ACHN (cell line): Measurements from ENCODE around the gene SLC7A14.

Source experiments
- DNase-seq: peaks from one replicate; pipeline ENCODE4 v3.0.0-alpha.2; 2015
- in situ Hi-C: cut with HindIII; loops from 2 replicates; pipeline ENCODE4 v1.10.0; 2017; ENCODE audit warnings: low sequenced_read_pairs, low pct_ligation_motif_present, low pct_unique_long_range_greater_than_20kb

The SLC7A14 gene

DNA sequence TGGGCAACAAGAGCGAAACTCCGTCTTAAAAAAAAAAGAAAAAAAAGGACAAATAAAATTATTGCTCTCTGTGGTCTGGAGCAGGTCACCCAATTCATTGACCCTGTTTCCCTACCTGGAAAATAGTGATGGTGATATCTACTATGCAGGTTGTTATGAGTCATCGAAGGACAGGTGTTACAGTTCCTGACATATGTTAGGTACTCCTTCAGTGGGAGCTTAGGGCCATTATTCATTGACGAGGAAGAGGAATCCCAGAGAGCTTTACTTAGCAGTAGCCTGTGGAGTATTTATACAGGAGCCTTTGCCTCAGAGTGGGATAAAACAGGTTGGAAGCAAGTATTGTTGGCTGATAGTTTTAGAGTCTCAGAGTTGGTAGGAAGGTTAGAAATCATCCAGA, 74.5 kb downstream of the SLC7A14 start:
- in situ Hi-C loops = no loop called here
- DNase-seq = no peak

GRCh38 chr3:170508839-170509238, 77.0 kb downstream of the SLC7A14 start:
- in situ Hi-C loops = no loop called here
- DNase-seq = no peak

GRCh38 chr3:170508291-170508690, 77.6 kb downstream of the SLC7A14 start:
- DNase-seq = no peak
- in situ Hi-C loops = no loop called here

DNA sequence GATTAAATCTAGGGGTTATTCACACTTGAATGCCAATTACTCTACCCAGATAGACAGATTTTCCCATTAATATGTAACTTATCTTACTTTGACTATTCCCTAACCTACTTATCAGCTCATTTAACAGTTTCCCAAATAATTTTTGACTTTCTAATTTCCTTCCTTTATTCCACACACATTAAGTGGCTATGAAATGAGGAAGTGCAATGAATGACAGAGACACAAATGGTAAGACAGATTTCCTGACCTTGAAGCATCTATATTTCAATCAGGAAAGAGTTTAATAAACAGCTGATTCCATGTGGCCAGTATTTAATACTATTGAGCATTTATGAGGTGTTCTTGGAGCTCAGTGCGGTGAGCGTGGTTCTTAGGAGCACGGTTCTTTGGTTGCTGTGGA, 78.8 kb downstream of the SLC7A14 start:
- peak; percentile 2 for DNase-seq
- in situ Hi-C loops = no loop called here

- in situ Hi-C loops = no loop called here
- peak; percentile 60 for DNase-seq
Observed at GRCh38 chr3:170506556-170506955, 79.3 kb downstream of the SLC7A14 start.

DNA sequence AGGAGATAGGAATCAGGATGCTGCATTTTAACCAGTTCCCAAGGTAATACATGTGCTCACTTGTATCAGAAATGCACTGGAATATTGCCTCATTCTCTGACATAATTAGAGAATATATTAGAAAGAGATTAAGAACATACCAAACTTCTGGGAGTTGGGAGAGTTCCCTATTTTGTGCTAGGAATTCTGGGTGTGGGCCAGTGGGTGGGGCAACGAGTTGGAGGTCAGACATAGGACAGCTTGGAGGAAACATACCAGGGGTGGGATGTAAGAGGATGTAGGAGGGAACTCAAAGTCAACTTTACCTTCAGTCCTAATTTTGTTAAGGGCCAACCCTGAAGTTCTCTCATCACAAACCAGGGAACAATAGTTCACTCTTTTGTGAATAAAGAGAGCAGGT, 83.6 kb downstream of the SLC7A14 start:
- in situ Hi-C loops = no loop called here
- no peak for DNase-seq

DNA sequence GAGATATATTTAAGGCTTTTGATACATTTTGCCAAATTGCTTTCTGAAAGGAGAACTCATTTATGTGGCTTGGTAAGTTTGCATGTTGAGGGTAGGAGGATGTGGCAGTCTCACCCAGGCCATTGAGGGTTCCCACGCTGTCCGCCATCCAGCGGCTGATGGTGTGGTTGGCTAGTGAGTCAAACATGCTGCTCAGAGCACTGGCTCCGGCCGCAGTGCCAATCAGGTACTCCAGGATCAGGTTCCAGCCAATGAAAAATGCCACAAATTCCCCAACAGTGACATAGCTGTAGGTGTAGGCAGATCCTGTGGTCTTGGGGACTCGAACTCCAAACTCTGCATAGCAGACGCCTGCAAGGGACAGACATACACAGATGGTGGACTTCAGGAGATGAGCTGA, 84.9 kb downstream of the SLC7A14 start:
- in situ Hi-C loops = no loop called here
- no peak for DNase-seq

GRCh38 chr3:170500462-170500861, 85.4 kb downstream of the SLC7A14 start:
- in situ Hi-C loops = no loop called here

DNA sequence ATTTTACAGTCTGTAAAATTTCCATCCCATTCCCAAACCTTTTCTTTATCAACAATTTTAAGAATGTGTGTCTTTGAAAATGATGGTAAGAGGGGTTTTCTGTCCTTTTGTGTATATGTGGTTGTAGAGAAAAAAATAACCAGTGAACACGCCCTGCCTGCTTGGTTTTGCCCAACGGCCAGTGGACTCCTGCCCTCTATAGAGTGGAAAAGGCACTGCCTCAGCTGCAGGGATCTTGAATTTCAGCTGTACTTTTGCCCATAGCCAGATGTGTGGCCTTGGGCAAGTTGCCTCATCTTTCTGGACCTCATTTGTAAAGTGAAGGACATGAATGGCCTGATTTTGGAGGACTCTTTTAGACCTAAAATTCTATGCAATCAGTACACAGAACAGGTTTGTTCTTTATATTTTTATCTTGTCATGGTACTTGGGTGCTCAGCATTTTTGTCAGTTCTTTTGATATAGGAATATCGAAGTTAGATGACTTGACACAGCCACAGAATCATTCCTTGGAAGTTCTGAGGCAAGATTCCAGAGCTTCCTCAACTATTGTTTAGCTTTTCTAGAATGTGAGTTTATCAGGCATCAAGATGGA, 86.2 kb downstream of the SLC7A14 start:
- in situ Hi-C loops = no loop called here
- peak; percentile 39 for DNase-seq

More at GRCh38 chr3:170500462-170500861, 85.4 kb downstream of the SLC7A14 start:
- no peak for DNase-seq

- DNase-seq = no peak
- in situ Hi-C loops = no loop called here
Observed at GRCh38 chr3:170497207-170498095, 88.4 kb downstream of the SLC7A14 start.

GRCh38 chr3:170496868-170497140, 89.1 kb downstream of the SLC7A14 start:
- in situ Hi-C loops = no loop called here

DNA sequence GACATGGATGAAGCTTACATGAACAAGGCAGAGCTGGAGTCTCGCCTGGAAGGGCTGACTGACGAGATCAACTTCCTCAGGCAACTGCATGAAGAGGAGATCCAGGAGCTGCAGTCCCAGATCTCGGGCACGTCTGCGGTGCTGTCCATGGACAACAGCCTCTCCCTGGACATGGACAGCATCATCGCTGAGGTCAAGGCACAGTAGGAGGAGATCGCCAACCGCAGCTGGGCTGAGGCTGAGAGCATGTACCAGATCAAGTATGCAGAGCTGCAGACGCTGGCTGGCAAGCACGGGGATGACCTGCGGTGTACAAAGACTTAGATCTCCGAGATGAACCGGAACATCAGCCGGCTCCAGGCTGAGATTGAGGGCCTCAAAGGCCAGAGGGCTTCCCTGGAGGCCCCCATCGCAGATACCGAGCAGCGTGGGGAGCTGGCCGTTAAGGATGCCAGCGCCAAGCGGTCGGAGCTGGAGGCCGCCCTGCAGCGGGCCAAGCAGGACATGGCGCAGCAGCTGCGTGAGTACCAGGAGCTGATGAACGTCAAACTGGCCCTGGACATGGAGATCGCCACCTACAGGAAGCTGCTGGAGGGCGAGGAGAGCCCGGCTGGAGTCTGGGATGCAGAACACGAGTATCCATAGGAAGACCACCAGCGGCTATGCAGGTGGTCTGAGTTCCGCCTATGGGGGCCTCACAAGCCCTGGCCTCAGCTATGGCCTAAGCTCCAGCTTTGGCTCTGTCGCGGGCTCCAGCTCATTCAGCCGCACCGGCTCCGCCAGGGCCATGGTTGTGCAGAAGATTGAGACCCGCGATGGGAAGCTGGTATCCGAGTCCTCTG, 89.6 kb downstream of the SLC7A14 start:
- no peak for DNase-seq
- in situ Hi-C loops = no loop called here

More at GRCh38 chr3:170496868-170497140, 89.1 kb downstream of the SLC7A14 start:
- DNase-seq = no peak

GRCh38 chr3:170494766-170495165, 91.1 kb downstream of the SLC7A14 start:
- in situ Hi-C loops = no loop called here
- DNase-seq = no peak

GRCh38 chr3:170493712-170494182, 92.1 kb downstream of the SLC7A14 start:
- DNase-seq = no peak
- in situ Hi-C loops = no loop called here

DNA sequence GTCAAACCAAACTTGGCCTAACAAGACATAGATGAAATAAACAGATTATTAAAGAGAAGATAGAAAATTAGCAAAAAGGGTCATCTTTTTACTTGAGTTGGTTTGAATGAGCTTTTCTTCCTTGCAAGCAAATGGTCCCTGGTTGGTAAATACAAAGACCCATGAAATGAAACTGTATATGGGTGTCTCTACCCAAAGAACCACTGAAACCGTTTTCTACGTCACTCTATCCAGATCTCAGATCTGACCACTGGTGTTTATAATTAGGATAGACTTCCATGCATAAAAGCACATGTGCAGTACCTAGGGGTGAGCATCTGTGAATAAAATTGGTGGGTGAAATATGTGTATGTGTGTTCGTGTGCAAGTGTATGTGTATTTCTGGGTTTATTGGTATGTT, 94.0 kb downstream of the SLC7A14 start:
- in situ Hi-C loops = no loop called here
- DNase-seq = no peak

DNA sequence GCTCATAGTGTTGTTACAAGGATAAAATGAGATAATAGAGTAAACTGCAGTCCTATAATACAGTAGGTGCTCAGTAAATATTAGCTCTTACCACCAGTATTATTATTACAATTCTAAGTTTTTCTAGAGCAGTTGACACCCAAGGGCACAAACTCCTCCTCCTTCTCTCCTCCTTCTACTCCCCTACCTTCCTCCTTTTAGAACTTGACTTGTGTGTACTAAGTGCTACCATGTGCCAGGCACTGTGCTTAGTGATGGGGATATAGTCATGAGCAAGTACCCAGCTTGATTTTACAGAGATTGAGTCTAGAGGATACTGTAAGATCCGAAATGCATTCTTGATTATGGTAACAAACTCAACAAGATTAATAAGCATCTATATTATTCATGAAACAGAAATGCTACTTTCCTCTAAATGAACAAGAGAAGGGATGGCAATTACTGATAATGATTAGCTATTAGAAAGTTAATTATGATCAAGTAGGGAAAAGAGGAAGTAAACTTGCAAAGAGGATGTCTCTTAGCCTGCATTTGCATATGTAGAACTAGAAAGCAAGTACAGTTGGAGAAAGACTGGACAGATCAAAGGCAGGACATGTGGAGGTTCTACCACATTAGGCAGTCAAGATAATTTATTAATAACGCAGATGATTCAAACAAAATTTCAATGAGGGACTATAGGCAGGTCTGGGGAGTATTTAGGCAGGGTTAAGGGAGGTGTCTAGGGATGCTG, 94.9 kb downstream of the SLC7A14 start:
- no peak for DNase-seq
- in situ Hi-C loops = no loop called here

GRCh38 chr3:170488802-170489201, 97.1 kb downstream of the SLC7A14 start:
- DNase-seq = no peak
- in situ Hi-C loops = no loop called here

GRCh38 chr3:170487031-170487430, 98.8 kb downstream of the SLC7A14 start:
- no peak for DNase-seq
- in situ Hi-C loops = no loop called here

DNA sequence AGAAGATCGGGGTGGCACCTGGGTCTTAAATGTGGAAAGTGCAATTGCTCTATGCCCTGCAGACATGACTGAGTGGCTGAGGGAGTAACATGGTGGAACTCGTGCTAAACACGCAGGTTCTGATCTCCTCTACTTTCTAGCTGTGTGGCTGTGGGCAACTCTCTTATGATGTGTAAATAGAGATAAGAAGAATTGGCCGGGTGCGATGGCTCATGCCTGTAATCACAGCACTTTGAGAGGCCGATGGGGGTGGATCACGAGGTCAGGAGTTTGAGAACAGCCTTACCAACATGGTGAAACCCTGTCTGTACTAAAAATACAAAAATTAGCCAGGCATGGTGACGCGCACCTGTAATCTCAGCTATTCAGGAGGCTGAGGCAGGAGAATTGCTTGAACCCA, 99.5 kb downstream of the SLC7A14 start:
- in situ Hi-C loops = no loop called here
- no peak for DNase-seq
